Measurements from ENCODE around the gene ARHGAP12. TPM values are rescaled to one million over a fixed set of nuclear protein-coding genes. Genes with fewer than 3 reads are reported as not detected.
A peak's percentile ranks its signal among the peaks of the same experiment; 100 is the strongest.

The ARHGAP12 gene
- total RNA-seq, 2 experiments from 2014 or later = 5.5 to 6.4 TPM

DNA sequence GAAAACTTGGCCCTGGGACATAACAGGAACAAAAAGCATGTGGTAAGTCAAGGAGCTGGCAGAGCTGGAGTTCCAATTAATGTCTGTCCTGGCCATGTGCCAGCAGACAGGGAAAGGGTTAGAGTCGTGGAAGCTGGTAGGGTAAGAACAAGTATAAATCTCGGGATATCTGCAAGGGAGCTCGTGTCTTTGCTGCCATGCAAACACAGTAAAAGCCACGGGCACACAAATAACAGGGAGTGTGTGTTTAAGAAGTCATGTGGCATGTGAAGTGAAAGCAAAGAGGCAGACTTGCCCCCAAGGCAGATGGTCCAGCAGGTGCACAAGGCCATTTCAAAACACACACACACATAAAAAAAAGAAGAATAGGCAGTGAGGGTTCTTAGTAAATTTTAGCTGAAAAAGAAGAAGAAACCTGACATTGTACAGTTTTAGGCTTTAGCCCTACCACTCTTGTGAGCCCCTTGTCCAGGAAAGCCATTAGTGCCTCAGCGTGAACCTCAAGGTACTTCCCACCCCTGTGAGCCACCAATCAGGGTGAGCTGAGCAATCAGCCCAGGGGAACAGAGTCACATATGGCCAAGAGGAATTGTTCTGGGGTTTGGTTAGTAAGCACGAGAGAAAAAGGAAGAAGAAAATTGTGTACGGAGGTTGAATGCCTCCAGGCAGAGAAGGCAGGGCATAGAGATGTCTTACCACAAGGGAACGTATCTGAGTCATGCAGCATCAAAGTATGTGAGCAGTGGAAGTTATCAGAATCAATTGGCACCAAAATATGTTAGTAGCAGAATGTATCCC is 32.8 kb upstream of the ARHGAP12 start:
- POLR2A ChIA-PET = no interaction called here
- DNase-seq = peak; percentile 25

GRCh38 chr10:31959461-31960173 is 31.0 kb upstream of the ARHGAP12 start:
- H3K27ac Mint-ChIP-seq = no peak overlapping the region
- peaks cover 1% of the 10 kb centered on the region for H3K36me3 Mint-ChIP-seq (ENCODE audit: low read depth)
- H3K9me3 Mint-ChIP-seq (ENCODE audit: low read depth) = peaks cover 1% of the 10 kb centered on the region
- ATAC-seq (no peak), DNase-seq (no peak)
- H3K4me1 Mint-ChIP-seq = peaks cover 17% of the 10 kb centered on the region
- CTCF ChIA-PET = interaction anchor here (1.0 kb wide), 1 partner anchor 9 kb away, joined by 3 read pairs; no protein-coding TSS in a partner anchor
- intact Hi-C loops (cut with DNase I, micrococcal nuclease) = no loop called here
- POLR2A ChIA-PET = no interaction called here
- H3K4me3 Mint-ChIP-seq = no peak overlapping the region
- no peaks in the 10 kb centered on the region for H3K27me3 Mint-ChIP-seq

More for the DNA sequence above, 32.8 kb upstream of the ARHGAP12 start:
- H3K4me1 Mint-ChIP-seq = peaks cover 17% of the 10 kb centered on the region
- no peaks in the 10 kb centered on the region for H3K9me3 Mint-ChIP-seq (ENCODE audit: low read depth)
- intact Hi-C loops (cut with DNase I, micrococcal nuclease) = no loop called here
- no peaks in the 10 kb centered on the region for H3K27me3 Mint-ChIP-seq
- no peaks in the 10 kb centered on the region for H3K36me3 Mint-ChIP-seq (ENCODE audit: low read depth)
- CTCF ChIA-PET = interaction anchor here (0.6 to 1.4 kb wide), 2 partner anchors 12 to 65 kb away, joined by 3 read pairs; no protein-coding TSS in a partner anchor
- H3K27ac Mint-ChIP-seq = peak overlapping the region; percentile 15
- no peak overlapping the region for H3K4me3 Mint-ChIP-seq
- peak; percentile 90 for ATAC-seq

DNA sequence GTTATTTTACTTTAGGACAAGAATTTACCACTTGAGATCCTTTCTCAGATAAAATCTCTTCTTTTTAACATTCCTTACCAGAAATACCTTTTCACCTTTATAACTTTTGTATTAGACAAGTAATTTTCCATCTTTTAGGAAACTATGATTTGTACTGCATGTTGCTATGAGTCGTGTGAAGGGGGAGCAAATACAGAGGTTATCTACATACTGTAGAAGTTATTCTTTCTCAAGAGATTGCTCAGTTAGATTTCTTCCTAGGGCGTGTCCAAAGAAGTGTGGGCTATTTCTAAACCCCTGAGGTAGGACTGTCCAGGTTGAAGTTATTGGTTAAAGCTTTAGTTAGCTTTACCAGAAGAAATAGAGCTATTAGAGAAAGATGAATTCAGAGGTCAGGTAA is 30.2 kb upstream of the ARHGAP12 start:
- Mint-ChIP-seq H3K27ac (no peak overlapping the region), H3K4me1 (peaks cover 17% of the 10 kb centered on the region), H3K27me3 (no peaks in the 10 kb centered on the region), H3K36me3 (ENCODE audit: low read depth) (peaks cover 8% of the 10 kb centered on the region), H3K9me3 (ENCODE audit: low read depth) (peaks cover 9% of the 10 kb centered on the region), H3K4me3 (no peak overlapping the region)
- ATAC-seq (no peak), DNase-seq (no peak)
- ChIA-PET CTCF (interaction anchor here (1.0 kb wide), 1 partner anchor 8 kb away, joined by 3 read pairs; no protein-coding TSS in a partner anchor), POLR2A (no interaction called here)
- intact Hi-C loops (cut with DNase I, micrococcal nuclease) = no loop called here

GRCh38 chr10:31956200-31956946 is 27.7 kb upstream of the ARHGAP12 start:
- peak; percentile 12 for ATAC-seq
- Mint-ChIP-seq H3K4me1 (peaks cover 6% of the 10 kb centered on the region), H3K27ac (no peak overlapping the region), H3K9me3 (ENCODE audit: low read depth) (peaks cover 10% of the 10 kb centered on the region), H3K27me3 (no peaks in the 10 kb centered on the region), H3K4me3 (no peak overlapping the region), H3K36me3 (ENCODE audit: low read depth) (peaks cover 9% of the 10 kb centered on the region)
- CTCF ChIA-PET = interaction anchor here (0.9 kb wide), 1 partner anchor 94 kb away, joined by 3 read pairs; no protein-coding TSS in a partner anchor
- no peak for DNase-seq
- POLR2A ChIA-PET = no interaction called here
- intact Hi-C loops (cut with DNase I, micrococcal nuclease) = no loop called here

DNA sequence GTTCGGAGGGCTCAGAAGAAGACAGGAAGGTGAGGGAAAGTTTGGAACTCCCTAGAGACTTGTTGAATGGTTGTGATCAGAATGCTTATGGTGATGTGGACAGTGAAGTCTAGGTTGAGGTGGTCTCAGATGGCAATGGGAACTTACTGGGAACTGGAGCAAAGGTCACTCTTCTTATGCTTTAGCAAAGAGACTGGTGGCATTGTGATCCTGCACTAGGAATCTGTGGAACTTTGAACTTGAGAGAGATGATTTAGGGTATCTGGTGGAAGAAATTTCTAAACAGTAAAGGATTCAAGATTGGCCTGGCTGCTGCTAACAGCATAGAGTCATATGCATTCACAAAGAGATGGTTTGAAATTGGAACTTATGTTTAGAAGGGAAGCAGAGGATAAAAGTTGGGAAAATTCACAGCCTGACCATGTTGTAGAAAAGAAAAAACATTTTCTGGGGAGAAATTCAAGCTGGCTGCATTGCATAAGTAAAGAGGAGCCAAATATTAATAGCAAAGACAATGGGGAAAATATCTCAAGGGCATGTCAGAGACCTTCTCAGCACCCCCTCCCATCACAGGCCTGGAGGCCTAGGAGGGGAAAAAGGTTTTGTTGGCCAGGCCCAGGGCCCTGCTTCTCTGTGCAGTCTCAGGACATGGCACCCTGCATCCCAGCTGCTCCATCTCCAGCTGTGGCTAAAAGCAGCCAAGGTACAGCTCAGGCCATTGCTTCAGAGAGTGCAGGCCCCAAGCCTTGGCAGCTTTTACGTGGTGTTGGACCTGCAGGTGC is 26.0 kb upstream of the ARHGAP12 start:
- CTCF ChIA-PET = interaction anchor here (1.2 kb wide), 1 partner anchor 93 kb away, joined by 4 read pairs; no protein-coding TSS in a partner anchor
- POLR2A ChIA-PET = no interaction called here
- no peak for DNase-seq

GRCh38 chr10:31953480-31953879 is 24.8 kb upstream of the ARHGAP12 start:
- Mint-ChIP-seq H3K4me3 (no peak overlapping the region), H3K27me3 (no peaks in the 10 kb centered on the region), H3K36me3 (ENCODE audit: low read depth) (peaks cover 9% of the 10 kb centered on the region), H3K9me3 (ENCODE audit: low read depth) (peaks cover 10% of the 10 kb centered on the region), H3K4me1 (peaks cover 4% of the 10 kb centered on the region), H3K27ac (no peak overlapping the region)
- intact Hi-C loops (cut with DNase I, micrococcal nuclease) = no loop called here
- POLR2A ChIA-PET = no interaction called here
- ATAC-seq (no peak), DNase-seq (no peak)
- CTCF ChIA-PET = interaction anchor here (1.2 kb wide), 1 partner anchor 92 kb away, joined by 4 read pairs; no protein-coding TSS in a partner anchor

More for the DNA sequence above, 26.0 kb upstream of the ARHGAP12 start:
- peaks cover 4% of the 10 kb centered on the region for H3K4me1 Mint-ChIP-seq
- H3K36me3 Mint-ChIP-seq (ENCODE audit: low read depth) = peaks cover 9% of the 10 kb centered on the region
- no peak for ATAC-seq
- H3K4me3 Mint-ChIP-seq = no peak overlapping the region
- H3K27me3 Mint-ChIP-seq = no peaks in the 10 kb centered on the region
- no peak overlapping the region for H3K27ac Mint-ChIP-seq
- H3K9me3 Mint-ChIP-seq (ENCODE audit: low read depth) = peaks cover 10% of the 10 kb centered on the region
- intact Hi-C loops (cut with DNase I, micrococcal nuclease) = no loop called here

DNA sequence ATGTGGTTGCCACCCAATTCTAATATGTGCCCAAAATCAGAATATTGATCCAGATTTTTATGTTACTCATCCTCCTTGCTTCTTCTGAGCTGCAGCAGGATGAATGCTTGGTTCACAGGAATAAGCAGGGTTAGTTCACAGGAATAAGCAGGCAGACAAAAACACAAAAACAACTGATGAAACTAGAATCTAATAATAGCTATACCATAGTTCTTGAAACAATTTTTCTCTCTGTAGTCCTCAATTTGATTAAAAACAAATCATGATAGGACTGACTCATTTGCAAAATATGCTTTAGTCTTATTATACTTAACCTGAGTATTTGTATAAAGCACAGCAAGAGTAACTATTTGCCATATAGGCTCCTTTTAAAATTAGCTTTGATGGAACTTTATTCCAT is 24.4 kb upstream of the ARHGAP12 start:
- ATAC-seq = no peak
- Mint-ChIP-seq H3K36me3 (ENCODE audit: low read depth) (peaks cover 9% of the 10 kb centered on the region), H3K4me1 (peaks cover 4% of the 10 kb centered on the region), H3K27me3 (no peaks in the 10 kb centered on the region), H3K4me3 (no peak overlapping the region), H3K27ac (no peak overlapping the region), H3K9me3 (ENCODE audit: low read depth) (peaks cover 10% of the 10 kb centered on the region)
- ChIA-PET CTCF (no interaction called here), POLR2A (no interaction called here)
- DNase-seq = no peak
- intact Hi-C loops (cut with DNase I, micrococcal nuclease) = no loop called here

DNA sequence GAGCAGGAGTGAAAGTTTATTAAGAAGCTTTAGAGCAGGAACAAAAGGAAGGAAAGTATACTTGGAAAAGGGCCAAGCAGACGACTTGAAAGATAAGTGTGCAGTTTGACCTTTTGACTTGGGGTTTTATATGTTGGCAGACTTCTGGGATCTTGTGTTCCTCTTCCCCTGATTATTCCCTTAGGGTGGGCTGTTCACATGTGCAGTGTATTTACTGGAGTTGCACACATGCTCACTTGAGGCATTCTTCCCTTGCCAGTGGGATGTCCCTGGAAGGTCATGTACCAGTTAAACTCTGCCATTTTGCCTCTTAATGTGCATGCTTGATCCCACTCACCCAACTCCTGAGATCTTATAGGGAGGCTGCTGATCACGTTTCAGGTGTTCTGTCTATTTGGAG is 23.4 kb upstream of the ARHGAP12 start:
- H3K4me1 Mint-ChIP-seq = peaks cover 4% of the 10 kb centered on the region
- ChIA-PET POLR2A (no interaction called here), CTCF (interaction anchor here (0.5 kb wide), 1 partner anchor 575 kb away, joined by 3 read pairs; no protein-coding TSS in a partner anchor)
- peaks cover 9% of the 10 kb centered on the region for H3K36me3 Mint-ChIP-seq (ENCODE audit: low read depth)
- DNase-seq (no peak), ATAC-seq (no peak)
- peaks cover 10% of the 10 kb centered on the region for H3K9me3 Mint-ChIP-seq (ENCODE audit: low read depth)
- no peak overlapping the region for H3K27ac Mint-ChIP-seq
- H3K27me3 Mint-ChIP-seq = no peaks in the 10 kb centered on the region
- intact Hi-C loops (cut with DNase I, micrococcal nuclease) = no loop called here
- H3K4me3 Mint-ChIP-seq = no peak overlapping the region

GRCh38 chr10:31949266-31949665 is 20.6 kb upstream of the ARHGAP12 start:
- Mint-ChIP-seq H3K4me1 (peaks cover 12% of the 10 kb centered on the region), H3K4me3 (no peak overlapping the region), H3K27me3 (no peaks in the 10 kb centered on the region), H3K27ac (no peak overlapping the region), H3K36me3 (ENCODE audit: low read depth) (peaks cover 5% of the 10 kb centered on the region), H3K9me3 (ENCODE audit: low read depth) (peaks cover 6% of the 10 kb centered on the region)
- ChIA-PET CTCF (interaction anchor here (0.6 to 0.9 kb wide), 2 partner anchors 13 to 179 kb away, joined by 3 read pairs; no protein-coding TSS in a partner anchor), POLR2A (no interaction called here)
- no peak for DNase-seq
- ATAC-seq = no peak
- intact Hi-C loops (cut with DNase I, micrococcal nuclease) = loop anchor here in 1 of 2 experiments (5.0 kb wide), 1 partner anchor 87 kb away; no protein-coding TSS in a partner anchor

GRCh38 chr10:31948021-31948420 is 19.4 kb upstream of the ARHGAP12 start:
- H3K27ac Mint-ChIP-seq = no peak overlapping the region
- H3K36me3 Mint-ChIP-seq (ENCODE audit: low read depth) = no peaks in the 10 kb centered on the region
- peaks cover 12% of the 10 kb centered on the region for H3K4me1 Mint-ChIP-seq
- H3K4me3 Mint-ChIP-seq = no peak overlapping the region
- ATAC-seq (no peak), DNase-seq (no peak)
- ChIA-PET POLR2A (no interaction called here), CTCF (interaction anchor here (0.6 to 0.9 kb wide), 2 partner anchors 85 to 222 kb away, joined by 3 to 4 read pairs; no protein-coding TSS in a partner anchor)
- H3K27me3 Mint-ChIP-seq = no peaks in the 10 kb centered on the region
- intact Hi-C loops (cut with DNase I, micrococcal nuclease) = loop anchor here in 1 of 2 experiments (5.0 kb wide), 1 partner anchor 86 kb away; no protein-coding TSS in a partner anchor
- no peaks in the 10 kb centered on the region for H3K9me3 Mint-ChIP-seq (ENCODE audit: low read depth)

Measured in activated CD4-positive, alpha-beta T cell treated with anti-CD3 and anti-CD28 coated beads for 36 hours (primary cell).